ENCODE data around the gene SLC29A4.
"Not testable (repeated sequence)": the region's sequence is repeated elsewhere in the genome, so short reads cannot be mapped to it uniquely, and the experiment has no call there.

SLC29A4 gene, protein sequence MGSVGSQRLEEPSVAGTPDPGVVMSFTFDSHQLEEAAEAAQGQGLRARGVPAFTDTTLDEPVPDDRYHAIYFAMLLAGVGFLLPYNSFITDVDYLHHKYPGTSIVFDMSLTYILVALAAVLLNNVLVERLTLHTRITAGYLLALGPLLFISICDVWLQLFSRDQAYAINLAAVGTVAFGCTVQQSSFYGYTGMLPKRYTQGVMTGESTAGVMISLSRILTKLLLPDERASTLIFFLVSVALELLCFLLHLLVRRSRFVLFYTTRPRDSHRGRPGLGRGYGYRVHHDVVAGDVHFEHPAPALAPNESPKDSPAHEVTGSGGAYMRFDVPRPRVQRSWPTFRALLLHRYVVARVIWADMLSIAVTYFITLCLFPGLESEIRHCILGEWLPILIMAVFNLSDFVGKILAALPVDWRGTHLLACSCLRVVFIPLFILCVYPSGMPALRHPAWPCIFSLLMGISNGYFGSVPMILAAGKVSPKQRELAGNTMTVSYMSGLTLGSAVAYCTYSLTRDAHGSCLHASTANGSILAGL

GRCh38 chr7:5282543-5283316 is at the start of gene SLC29A4:
Gene SLC29A4 (plus strand): TSS chr7:5282943. CDS start chr7:5287817, 4,874 bp downstream.
- DNase-seq = peak; percentile 40

DNA sequence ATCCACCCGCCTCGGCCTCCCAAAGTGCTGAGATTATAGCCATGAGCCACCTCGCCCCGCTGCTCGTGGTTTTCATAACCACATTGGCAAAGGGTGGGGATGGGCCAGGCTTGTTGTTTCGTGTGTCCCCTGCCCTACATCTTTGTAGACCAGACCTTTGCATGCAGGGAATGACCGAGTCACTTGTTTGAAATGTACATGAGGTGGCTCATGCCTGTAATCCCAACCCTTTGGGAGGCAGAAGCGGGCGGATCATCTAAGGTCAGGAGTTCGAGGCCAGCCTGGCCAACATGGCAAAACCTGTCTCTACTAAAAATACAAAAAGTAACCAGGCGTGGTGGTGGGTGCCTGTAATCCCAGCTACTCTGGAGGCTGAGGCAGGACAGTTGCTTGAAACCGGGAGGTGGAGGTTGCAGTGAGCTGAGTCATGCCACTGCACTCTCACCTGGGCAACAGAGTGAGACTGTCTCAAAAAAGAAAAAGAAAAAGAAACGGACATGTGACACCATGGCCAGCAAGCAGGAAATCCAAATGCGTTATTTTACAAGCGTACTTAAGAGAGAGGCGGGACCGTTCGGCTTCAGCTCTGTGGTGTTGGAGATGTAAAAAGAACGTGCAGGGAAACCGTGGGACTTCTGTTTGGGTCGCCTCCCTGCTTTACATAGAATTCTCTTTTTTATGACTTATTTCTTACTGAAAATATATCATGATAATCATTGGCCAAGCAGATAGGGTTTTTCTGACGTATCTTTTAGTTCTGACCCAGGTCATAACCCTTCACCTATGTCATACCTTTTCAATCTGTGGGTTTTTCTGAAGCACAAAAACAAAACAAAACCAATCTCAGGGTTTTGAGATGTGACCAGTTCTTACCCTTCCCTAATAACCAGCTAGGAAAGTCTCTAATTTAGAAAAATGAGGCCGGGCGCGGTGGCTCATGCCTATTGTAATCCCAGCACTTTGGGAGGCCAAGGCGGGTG is 47.6 kb upstream of the SLC29A4 start:
- no peak for DNase-seq

- DNase-seq = no peak
Observed at GRCh38 chr7:5237286-5237685, 45.5 kb upstream of the SLC29A4 start.

DNA sequence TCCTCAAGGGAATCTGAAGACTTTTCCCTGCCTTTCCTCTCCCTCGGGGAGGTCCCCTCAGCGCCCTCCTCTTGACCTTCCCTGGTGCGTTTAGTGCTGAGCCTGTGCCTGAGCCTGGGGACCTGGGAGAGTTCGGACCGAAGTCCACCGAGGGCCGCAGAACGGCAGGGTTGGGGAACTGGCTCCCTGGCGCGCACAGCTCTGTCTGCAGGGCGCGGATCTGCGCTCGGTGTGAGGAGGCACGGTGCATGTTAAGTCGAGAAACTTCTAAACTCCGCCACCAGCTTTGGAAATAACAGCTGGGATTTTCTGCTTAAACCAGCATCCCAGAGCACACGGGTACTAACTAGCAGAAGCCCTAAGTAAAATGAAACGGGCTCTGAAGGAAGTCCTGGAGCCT is 44.2 kb upstream of the SLC29A4 start:
- DNase-seq = no peak

- DNase-seq = no peak
Observed at GRCh38 chr7:5243261-5243660, 39.5 kb upstream of the SLC29A4 start.

DNA sequence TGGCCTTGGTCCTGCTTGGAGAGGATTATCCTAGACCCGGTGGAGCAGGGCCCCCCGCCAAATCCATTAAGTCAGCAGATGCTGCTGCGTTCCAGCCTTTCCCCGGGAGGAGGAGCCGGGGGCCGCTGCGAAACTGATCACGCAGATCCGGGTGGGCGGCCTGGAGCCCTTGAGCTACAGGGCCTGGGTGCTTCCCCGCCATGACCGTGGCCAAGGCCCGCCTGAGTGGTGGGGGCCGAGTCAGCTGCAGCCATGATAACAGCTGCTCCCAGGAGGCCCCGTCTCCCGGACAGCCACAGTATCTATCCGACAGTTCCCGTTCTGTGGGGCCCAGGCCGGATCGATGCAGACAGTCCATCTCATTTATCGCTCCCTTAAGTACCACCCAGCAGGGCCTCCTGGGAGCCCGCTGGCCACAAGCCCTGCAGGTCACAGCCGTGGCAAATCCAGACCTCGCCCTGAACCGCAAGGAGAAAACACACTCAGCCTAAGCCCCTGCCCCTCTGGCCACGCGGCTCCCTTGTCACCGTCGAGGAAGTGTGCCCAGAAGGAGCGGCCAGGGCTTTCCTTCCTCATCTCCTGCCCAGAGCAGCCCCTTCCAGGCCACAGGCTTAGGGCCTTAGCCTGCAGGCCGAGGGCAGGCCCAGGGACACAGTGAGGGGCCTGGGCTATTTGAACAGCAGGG is 34.4 kb upstream of the SLC29A4 start:
- no peak for DNase-seq

DNA sequence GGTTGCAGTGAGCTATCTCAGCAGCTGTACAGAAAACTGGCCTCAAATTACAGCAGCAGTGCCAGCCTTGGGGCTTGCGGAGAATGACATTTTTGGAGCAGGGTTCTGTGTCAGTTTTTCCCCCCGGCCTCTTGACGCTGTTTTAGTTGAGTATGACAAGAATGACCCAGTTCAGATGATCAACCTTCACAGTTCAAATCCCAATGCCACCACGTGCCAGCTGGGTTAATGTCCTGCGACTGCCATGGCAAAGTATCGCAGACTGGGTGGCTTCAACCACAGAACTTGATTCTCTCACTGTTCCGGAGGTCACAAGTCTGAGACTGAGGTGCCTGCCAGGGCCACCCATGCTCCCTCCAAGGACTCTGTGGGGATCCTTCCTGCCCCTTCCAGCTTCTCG is 32.0 kb upstream of the SLC29A4 start:
- not testable (repeated sequence) for DNase-seq

- not testable (repeated sequence) for DNase-seq
Observed at GRCh38 chr7:5253529-5253928, 29.2 kb upstream of the SLC29A4 start.

DNA sequence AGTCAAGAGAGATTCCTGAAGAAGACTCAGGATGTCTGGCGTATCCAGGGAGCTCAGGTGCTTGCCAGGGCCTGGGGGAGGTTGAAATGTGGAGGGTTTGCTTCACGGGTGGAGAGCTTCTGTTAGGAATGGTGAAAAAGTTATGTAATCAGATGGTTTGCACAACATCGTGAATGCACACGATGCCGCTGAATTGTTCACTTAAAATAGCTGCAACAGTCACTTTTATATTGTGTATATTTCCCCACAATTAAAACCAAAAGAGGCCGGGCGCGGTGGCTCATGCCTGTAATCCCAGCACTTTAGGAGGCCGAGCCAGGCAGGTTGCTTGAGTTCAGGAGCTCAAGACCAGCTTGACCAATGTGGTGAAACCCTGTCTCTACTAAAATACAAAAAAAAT is 28.4 kb upstream of the SLC29A4 start:
- DNase-seq = not testable (repeated sequence)

- DNase-seq = no peak
Observed at GRCh38 chr7:5255832-5256231, 26.9 kb upstream of the SLC29A4 start.

GRCh38 chr7:5260530-5261068 is 22.1 kb upstream of the SLC29A4 start:
- DNase-seq = not testable (repeated sequence)

DNA sequence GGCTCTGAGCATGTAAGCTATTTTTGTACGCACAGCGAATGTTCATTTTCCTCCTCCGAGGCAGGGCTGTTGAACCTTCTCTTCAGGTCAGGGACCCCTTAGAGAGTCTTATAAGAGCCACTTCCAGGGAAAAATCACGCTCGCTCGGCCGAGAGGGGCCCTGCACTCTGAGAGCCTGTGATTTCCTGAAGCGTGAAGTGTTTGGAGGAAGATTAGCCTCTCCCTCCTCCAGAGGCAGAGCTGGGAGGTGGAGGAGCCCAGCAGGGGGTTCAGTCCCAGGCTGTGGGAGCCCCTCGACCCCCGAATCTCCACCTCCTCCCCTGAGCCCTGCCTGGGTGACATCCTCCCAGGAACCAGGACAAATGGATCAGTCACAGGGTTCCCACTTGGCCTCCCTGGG is 19.7 kb upstream of the SLC29A4 start:
- not testable (repeated sequence) for DNase-seq

DNA sequence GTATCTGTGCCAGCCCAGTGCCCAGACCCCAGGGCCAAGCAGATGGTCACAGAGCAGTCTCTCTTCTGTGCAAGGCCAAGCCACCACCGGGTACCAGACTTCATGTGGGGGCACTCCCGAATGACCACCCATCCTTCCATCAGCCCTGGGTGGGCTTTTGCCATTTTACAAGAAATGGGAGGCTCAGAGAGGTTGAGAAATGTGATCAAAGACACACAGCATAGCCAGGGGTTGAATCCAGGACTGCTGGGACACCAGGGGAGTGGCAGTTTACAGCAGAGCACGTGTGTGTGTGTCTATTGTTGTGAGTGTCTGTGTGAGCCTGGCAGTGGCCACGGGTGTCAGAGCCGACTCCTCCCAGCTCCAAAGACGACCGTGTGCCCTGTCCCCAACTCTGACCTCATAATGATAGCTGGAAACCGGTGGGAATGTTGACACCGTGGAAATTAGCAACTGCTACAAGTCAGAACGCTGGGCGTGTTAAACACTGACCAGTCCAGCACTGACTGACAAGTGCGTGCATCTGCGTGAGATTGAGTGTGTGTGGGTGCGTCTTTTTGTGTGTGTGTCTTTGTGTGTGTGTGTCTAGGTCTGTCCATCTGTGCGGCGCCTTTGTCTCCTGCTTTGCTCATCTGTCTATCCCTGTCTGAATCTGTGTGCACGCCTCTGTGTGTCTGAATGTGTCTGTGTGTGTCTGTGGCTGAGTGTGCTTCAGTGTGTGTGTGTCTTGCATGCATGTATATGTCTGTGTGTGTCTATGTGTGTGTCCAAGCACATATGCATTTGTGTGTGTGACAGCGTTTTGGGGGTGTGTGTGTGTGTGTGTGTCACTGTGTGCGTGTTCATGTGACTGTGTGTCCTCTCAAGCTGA is 17.2 kb upstream of the SLC29A4 start:
- no peak for DNase-seq

GRCh38 chr7:5266191-5267028 is 16.3 kb upstream of the SLC29A4 start:
- DNase-seq = no peak

DNA sequence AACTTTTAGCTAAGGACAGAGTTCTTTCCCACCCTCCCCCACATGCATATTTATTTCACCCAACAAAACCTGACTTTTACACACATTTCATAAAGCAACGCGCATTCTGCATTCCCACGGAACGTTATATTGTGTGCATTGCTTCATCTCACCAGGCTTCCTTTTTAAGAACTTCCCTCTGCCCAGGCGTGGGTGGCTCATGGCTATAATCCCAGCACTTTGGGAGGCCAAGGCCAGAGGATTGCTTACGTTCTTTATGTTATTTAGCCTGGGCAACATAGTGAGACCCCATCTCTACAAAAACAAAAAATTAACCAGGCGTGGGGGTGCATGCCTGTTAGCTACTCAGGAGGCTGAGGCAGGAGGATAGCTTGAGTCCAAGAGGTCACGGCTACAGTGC is 14.9 kb upstream of the SLC29A4 start:
- not testable (repeated sequence) for DNase-seq

GRCh38 chr7:5269992-5270657 is 12.6 kb upstream of the SLC29A4 start:
- not testable (repeated sequence) for DNase-seq

- no peak for DNase-seq
Observed at GRCh38 chr7:5270788-5271187, 12.0 kb upstream of the SLC29A4 start.

DNA sequence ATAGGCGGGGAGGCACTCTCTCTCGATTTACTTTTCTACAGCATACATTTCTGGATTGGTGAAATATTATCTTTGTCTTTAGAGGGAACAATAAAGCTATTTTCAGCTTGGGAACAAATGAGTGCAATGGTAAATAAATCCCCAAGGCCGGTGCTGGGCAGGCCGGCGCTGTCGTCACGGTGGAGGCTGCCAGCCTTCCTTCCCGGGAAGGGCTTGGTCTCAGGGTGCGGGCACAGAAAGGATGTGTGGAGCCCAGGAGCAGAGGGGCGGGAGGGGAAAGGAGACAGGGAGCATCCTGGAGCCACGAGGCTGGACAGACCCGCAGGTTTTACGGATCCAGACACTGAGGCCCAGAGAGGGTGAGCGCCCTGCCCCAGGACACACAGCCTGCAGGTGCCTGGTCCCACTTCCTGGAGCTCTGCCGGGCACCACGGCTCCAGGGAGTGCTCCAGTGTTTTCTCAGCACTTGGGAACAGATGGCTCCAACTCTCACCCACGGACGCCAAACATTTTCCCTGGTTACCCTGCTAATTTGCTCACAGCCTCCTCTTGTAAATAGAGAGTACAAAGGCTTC is 8.8 kb upstream of the SLC29A4 start:
- not testable (repeated sequence) for DNase-seq

- DNase-seq = no peak
Observed at GRCh38 chr7:5274441-5274840, 8.3 kb upstream of the SLC29A4 start.

Measured in NCI-H510A (cell line).